ENCODE data around the gene TECTA. TPM values are rescaled to one million over a fixed set of nuclear protein-coding genes. Genes with fewer than 3 reads are reported as not detected.

Gene TECTA
- total RNA-seq = 0.57 and 2.2 TPM in 2 replicates

GRCh38 chr11:121100943-121101342, at the start of gene TECTA:
Gene TECTA (plus strand): TSS chr11:121101243. CDS start chr11:121102666, 1,423 bp downstream.

Other genes with a start within 250 kb of the TECTA start
- gene TBCEL, start 77.1 kb upstream of the TECTA start, total RNA-seq = 24.1 and 26.7 TPM in 2 replicates
- gene SC5D, start 191.5 kb downstream of the TECTA start, total RNA-seq = 48.7 and 62.2 TPM in 2 replicates